ENCODE data around the gene STMN3. TPM values are rescaled to one million over a fixed set of nuclear protein-coding genes. Genes with fewer than 3 reads are reported as not detected.

Gene STMN3
- total and polyA plus RNA-seq, 10 of the 15 experiments (the other 5 are each of a cell fraction or from before 2014, with no cell fraction given): 0.09 to 3.6 (median 1.4) TPM; not detected in 1

DNA sequence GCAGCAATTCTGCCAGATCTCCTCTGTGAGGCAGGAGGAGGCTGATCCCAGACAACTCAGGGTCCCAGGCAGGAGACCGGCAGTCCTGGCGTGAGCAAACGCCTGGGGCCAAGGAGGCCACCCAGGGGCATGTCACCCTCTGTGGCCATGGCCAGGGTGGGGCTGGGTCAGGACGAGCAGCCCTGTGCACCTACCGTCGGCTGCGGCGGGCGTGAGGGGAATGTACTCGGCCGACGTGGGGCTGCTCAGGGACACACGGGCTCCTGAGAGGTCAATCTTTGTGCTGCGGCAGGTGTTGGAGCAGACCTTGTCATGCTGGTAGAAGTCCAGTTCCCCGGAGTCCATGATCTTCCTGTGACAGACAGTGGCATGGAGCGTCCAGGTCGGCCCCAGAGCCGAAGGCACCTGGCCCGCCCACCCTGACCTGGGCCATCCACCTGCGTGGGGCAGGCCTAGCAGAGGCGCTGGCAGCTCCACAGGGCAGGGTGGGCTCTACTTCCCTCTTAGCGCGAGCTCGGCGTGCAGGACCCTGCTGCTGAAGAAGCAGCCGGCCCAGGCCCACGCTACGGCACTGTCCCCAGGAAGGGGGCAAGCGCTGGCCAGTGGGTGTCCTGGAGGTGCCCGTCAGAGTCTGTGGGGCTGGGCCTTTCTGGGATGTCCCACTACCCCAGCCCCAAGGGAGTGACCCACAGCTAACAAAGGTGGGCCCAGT lies 57.7 kb downstream of the STMN3 start (continued):
- TF ChIP-seq NFXL1 (IDR thresholded peaks at IDR 0.05; ENCODE audit: borderline replicate concordance): no peak

DNA sequence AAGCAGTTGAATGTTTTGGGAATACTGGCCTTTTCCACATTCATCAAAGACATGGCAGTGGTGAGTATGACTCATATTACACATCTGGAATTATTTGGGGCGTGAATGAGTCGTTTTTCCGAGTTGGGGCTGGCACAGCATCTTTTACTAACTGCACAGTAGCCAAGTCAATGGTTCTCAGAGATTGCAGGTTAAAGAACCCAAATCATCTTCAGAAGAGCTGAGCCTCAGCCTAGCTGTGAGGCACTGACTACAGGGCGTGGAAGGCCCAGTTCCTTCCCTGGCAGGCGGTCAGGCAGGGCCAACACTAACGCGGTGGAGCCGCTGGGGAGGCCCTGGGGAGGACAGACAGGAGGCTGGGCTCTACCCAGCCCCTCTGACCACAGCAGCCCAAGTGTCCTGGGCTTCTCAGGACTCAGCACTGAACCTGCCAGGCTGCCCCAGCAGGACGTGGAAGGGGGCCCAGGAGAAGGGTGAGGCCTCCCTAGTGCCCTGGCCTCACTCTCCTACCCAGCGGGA lies 59.1 kb downstream of the STMN3 start:
- ChIA-PET RAD21 (ENCODE audit: unreplicated experiment) (no interaction called here), CTCF (no interaction called here), POLR2A (no interaction called here), SMC1A (ENCODE audit: uncharacterized antibody, unreplicated experiment) (no interaction called here)
- ATAC-seq (no peak), FAIRE-seq (no peak), DNase-seq (ENCODE audit: low read depth, low spot score) (no peak)
- no peaks in the 10 kb centered on the region for H3K4me1 ChIP-seq (ENCODE audit: control insufficient read depth, insufficient read depth, low read length)
- no peak overlapping the region for H3K9ac ChIP-seq (ENCODE audit: control insufficient read depth, insufficient read depth, low read length)
- in situ Hi-C loops (cut with MboI): no loop called here
- H3K79me2 ChIP-seq (ENCODE audit: control insufficient read depth, insufficient read depth, low read length): no peaks in the 10 kb centered on the region
- WGBS (ENCODE audit: insufficient coverage, insufficient replicate concordance, low lambda C conversion rate, missing lambda C conversion rate): 88% methylated on average over 10 of the region's 10 CpGs
- H2AFZ ChIP-seq (ENCODE audit: control insufficient read depth, low read depth, low read length): no peak overlapping the region
- BruUV-seq (replicated peaks): no TSS peak
- no peak overlapping the region for H3K4me2 ChIP-seq (ENCODE audit: control insufficient read depth, insufficient read depth)
- no peaks in the 10 kb centered on the region for H3K27me3 ChIP-seq (replicated peaks in 1 of 2; ENCODE audit: control insufficient read depth in 2 of 2, insufficient read depth in 2 of 2, low read length in 1 of 2)
- H3K27ac ChIP-seq (ENCODE audit: control insufficient read depth, insufficient read depth): no peak overlapping the region
- peaks cover 4 to 8% of the 10 kb centered on the region in 2 experiments; a peak in 3 of 4 replicates for H3K36me3 ChIP-seq (ENCODE audit: control insufficient read depth in 2 of 2, insufficient read depth in 2 of 2, low read length in 1 of 2)
- H4K20me1 ChIP-seq (ENCODE audit: control insufficient read depth, insufficient read depth): no peaks in the 10 kb centered on the region
- intact Hi-C loops (cut with micrococcal nuclease; ENCODE audit: unreplicated experiment): no loop called here
- H3K9me3 ChIP-seq (replicated peaks; ENCODE audit: control insufficient read depth, insufficient read depth, low read length): no peaks in the 10 kb centered on the region
- H3K4me3 ChIP-seq: no peak overlapping the region
- TF ChIP-seq KLF5 (IDR thresholded peaks at IDR 0.05; ENCODE audit: partially characterized antibody) (no peak), PAX8 (IDR thresholded peaks at IDR 0.05) (no peak), TBL1XR1 (IDR thresholded peaks at IDR 0.05; ENCODE audit: low read depth, low read length) (no peak)
- TF ChIP-seq, protein P1, sequence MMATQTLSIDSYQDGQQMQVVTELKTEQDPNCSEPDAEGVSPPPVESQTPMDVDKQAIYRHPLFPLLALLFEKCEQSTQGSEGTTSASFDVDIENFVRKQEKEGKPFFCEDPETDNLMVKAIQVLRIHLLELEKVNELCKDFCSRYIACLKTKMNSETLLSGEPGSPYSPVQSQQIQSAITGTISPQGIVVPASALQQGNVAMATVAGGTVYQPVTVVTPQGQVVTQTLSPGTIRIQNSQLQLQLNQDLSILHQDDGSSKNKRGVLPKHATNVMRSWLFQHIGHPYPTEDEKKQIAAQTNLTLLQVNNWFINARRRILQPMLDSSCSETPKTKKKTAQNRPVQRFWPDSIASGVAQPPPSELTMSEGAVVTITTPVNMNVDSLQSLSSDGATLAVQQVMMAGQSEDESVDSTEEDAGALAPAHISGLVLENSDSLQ (IDR thresholded peaks at IDR 0.05): no peak
